Stimulated activated memory B cell treated with anti-CD40 and anti-IgM and Interleukin-4, amounts not matched to agents 10 μg/mL and 1 μg/mL and 100 μg/mL, for 72 hours (primary cell): ENCODE measurements around the gene MYO5B.

Experiments
- ATAC-seq: fragments of 150-1000 bp; cut with Tn5 transposase; 2 replicates; pipeline ENCODE4 v1.10.0; 2021
- H3K27ac Mint-ChIP-seq: one replicate; pipeline ENCODE4 v1.8.0; 2022; ENCODE audit warnings: mild to moderate bottlenecking, mixed read lengths
- H3K27me3 Mint-ChIP-seq: one replicate; pipeline ENCODE4 v1.8.0; 2022; ENCODE audit warnings: mixed read lengths
- H3K36me3 Mint-ChIP-seq: one replicate; pipeline ENCODE4 v1.8.0; 2022; ENCODE audit warnings: mixed read lengths
- H3K4me1 Mint-ChIP-seq: one replicate; pipeline ENCODE4 v1.8.0; 2022; ENCODE audit warnings: mixed read lengths
- H3K4me3 Mint-ChIP-seq: one replicate; pipeline ENCODE4 v1.8.0; 2022; ENCODE audit warnings: mild to moderate bottlenecking, moderate library complexity, mixed read lengths
- H3K9me3 Mint-ChIP-seq: one replicate; pipeline ENCODE4 v1.8.0; 2022; ENCODE audit warnings: mixed read lengths

MYO5B gene

DNA sequence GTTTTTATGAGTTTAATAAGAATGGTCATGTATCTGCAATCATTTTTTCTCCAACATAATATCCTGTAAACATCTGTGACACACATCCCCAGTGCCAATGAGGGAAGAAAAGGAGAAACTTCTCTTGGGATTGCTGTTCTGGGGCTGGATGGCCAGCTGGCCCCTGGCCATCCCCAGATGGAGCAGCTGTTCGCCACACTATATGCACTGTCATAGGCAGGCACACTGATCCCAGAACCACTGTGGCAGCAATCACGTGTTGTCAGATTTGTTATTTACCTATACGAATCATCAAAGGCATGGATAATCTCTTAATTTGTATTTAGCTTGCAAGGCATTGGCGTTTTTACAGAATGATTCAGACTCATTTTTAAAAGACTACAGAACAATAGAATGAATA lies 214.1 kb downstream of the MYO5B start:
- no peak for ATAC-seq
- no peaks in the 10 kb centered on the region for H3K4me1 Mint-ChIP-seq
- H3K27ac Mint-ChIP-seq = no peak overlapping the region

DNA sequence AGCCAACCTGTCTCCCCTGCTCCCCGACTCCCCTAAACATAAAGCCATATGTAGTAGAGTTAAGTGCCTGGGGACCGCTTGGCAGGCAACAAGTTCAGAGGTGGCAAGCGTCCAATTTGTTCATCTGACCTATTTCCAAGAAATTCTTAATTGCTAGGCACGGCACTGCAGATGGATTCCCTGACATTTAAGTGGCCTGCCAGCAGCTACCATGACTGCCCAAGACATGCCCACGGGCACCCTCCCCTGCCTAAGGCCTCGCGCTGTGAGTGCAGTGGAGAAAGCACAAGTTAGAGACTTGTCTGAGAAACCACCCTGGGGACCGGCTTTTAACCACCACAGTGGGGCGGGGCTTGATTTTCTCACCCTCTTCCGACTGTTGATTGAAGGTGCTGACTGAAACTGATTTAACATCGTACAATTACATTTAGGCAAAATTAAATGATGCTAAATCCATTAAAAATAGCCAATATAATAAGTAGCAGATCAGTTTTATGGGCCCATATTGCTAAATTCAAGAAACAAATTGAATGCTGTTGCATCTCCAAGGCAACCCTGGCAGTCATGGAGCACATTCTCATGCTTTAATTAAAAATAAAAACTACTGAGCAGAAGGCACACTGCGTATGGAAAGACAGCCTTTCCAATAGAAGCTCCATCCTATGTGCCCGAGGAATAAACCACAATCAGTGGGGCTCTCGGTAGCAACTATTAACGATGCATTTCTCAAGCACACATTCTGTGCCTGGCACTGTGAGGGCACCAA lies 218.0 kb downstream of the MYO5B start:
- H3K4me1 Mint-ChIP-seq = no peaks in the 10 kb centered on the region
- no peaks in the 10 kb centered on the region for H3K9me3 Mint-ChIP-seq
- no peaks in the 10 kb centered on the region for H3K36me3 Mint-ChIP-seq
- peaks cover 2% of the 10 kb centered on the region for H3K27me3 Mint-ChIP-seq
- ATAC-seq = no peak
- no peak overlapping the region for H3K4me3 Mint-ChIP-seq
- no peak overlapping the region for H3K27ac Mint-ChIP-seq

More for the DNA sequence above, 214.1 kb downstream of the MYO5B start:
- Mint-ChIP-seq H3K27me3 (no peaks in the 10 kb centered on the region), H3K36me3 (no peaks in the 10 kb centered on the region), H3K9me3 (no peaks in the 10 kb centered on the region), H3K4me3 (no peak overlapping the region)

DNA sequence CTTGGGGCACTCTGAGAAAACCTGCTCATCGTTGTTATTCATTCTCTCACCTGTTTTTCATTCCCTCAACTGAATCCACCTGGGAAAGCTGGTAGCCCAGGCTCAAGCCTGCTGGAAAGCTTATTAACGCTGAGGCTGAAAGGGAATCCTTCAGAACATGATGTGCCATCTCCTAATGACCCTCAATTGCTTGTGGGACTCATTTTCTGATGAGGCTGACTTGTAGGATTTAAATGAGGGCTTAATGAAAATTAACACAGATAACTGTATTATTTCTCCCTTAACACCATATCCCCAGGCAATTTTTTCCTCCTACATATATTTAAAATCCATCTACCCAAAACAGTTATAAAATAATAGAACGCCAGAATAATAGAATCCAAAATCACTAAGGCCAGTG lies 218.9 kb downstream of the MYO5B start:
- peaks cover 12% of the 10 kb centered on the region for H3K27me3 Mint-ChIP-seq
- H3K9me3 Mint-ChIP-seq = no peaks in the 10 kb centered on the region
- no peaks in the 10 kb centered on the region for H3K4me1 Mint-ChIP-seq
- H3K36me3 Mint-ChIP-seq = no peaks in the 10 kb centered on the region
- H3K4me3 Mint-ChIP-seq = no peak overlapping the region
- no peak overlapping the region for H3K27ac Mint-ChIP-seq
- no peak for ATAC-seq

DNA sequence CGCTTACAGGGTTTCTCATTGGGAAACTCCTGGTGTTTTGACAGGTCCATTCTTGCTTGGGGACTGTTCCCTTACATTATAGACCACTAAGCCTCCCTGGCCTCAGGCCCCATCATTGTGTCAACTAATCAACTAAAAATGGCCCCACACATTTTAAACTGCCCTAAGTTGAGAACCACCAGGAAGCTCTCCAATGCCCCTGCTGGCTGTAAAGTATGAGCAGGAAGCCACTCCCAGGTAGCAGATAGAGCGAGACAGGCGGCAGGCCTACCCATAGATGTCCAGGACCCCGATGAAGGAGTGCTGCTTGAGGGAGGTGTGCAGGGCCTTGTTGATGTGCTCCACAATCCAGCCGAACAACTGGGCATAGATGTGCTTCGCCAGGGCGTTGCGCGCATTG lies 220.9 kb downstream of the MYO5B start:
- H3K27me3 Mint-ChIP-seq = peaks cover 17% of the 10 kb centered on the region
- H3K9me3 Mint-ChIP-seq = no peaks in the 10 kb centered on the region
- H3K4me3 Mint-ChIP-seq = no peak overlapping the region
- H3K36me3 Mint-ChIP-seq = no peaks in the 10 kb centered on the region
- no peak overlapping the region for H3K27ac Mint-ChIP-seq
- H3K4me1 Mint-ChIP-seq = no peaks in the 10 kb centered on the region
- no peak for ATAC-seq

DNA sequence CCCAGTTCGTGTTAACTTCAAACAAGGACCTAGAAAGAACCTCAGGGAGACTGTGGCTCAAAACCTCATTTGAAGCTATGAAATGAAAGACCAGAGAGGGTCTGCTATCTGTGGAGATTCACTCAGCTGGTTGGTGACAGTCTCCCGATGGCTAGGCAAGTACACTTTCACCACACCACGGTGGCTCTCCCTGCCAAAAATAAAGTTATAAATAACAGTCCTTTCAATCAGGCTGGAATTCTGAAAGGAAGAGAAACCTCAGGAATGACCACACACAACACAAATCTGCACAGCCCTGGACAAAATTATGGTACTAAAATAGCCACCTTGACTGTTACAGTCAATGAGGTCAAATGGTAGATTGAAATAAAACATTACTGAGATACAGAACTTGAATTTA lies 221.4 kb downstream of the MYO5B start:
- Mint-ChIP-seq H3K9me3 (no peaks in the 10 kb centered on the region), H3K4me1 (no peaks in the 10 kb centered on the region), H3K27ac (no peak overlapping the region), H3K4me3 (no peak overlapping the region), H3K36me3 (no peaks in the 10 kb centered on the region), H3K27me3 (peaks cover 17% of the 10 kb centered on the region)
- ATAC-seq = no peak

DNA sequence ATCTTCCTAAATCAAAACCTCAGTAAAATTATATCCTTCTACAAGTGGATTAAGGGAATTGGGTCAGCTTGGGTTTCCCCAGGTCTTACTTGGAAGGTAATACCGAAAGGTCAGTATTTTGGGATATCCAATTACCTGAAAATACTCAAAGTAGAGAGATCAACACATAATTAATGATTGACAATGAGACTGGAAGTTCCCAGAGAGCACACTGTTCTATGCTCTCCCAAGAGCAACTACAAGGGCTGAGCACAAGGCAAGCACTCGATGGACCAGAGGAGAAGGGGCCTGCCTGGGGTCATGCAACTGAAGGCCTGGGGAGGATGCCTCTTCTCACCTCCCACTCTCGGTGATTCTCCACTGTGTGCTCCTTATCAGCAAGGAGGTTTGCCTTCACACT lies 222.4 kb downstream of the MYO5B start:
- Mint-ChIP-seq H3K36me3 (no peaks in the 10 kb centered on the region), H3K4me1 (no peaks in the 10 kb centered on the region), H3K4me3 (no peak overlapping the region), H3K27me3 (peaks cover 17% of the 10 kb centered on the region), H3K27ac (no peak overlapping the region), H3K9me3 (no peaks in the 10 kb centered on the region)
- ATAC-seq = no peak

DNA sequence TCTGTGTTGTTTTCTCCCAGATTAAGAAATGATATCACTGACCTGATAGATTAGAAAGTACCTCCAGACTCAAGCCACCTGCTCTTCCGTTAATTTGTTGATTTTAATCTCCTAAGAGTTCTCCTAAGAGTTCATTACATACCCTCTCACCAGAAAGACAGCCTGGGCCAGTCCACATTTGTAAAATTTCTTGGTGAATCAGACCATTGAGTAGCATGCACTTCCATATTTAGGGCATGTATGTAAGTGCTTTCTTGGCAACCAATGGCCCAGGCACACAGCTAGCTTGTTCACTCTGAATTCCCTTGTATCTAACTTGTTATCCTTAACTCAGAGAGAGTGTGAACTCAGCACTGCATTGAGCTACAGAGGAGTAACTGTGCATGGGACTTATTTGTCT lies 223.5 kb downstream of the MYO5B start:
- peaks cover 17% of the 10 kb centered on the region for H3K27me3 Mint-ChIP-seq
- H3K4me1 Mint-ChIP-seq = no peaks in the 10 kb centered on the region
- no peaks in the 10 kb centered on the region for H3K36me3 Mint-ChIP-seq
- H3K4me3 Mint-ChIP-seq = no peak overlapping the region
- H3K27ac Mint-ChIP-seq = no peak overlapping the region
- no peak for ATAC-seq
- H3K9me3 Mint-ChIP-seq = no peaks in the 10 kb centered on the region

DNA sequence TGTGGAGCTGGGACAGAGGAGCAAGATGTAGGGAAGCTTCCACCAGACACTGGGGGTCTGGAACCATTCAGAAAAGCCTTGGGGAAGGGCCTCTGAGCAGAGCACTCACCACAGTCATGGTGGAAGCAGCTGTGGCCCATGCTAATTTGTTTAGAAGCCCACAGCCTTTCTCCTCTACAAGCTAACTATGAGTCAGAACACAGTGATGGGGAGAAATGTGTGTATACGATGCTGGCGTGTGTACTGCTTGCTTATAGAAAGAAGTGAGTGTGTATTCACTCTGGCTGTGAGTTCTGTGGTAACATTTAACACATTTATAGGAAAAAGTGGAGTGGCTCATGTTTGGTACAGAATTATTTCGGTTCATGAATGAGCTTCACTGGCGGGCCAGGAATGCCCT lies 224.6 kb downstream of the MYO5B start:
- Mint-ChIP-seq H3K27ac (no peak overlapping the region), H3K9me3 (no peaks in the 10 kb centered on the region), H3K27me3 (peaks cover 17% of the 10 kb centered on the region), H3K4me1 (no peaks in the 10 kb centered on the region), H3K36me3 (no peaks in the 10 kb centered on the region), H3K4me3 (no peak overlapping the region)
- ATAC-seq = no peak

DNA sequence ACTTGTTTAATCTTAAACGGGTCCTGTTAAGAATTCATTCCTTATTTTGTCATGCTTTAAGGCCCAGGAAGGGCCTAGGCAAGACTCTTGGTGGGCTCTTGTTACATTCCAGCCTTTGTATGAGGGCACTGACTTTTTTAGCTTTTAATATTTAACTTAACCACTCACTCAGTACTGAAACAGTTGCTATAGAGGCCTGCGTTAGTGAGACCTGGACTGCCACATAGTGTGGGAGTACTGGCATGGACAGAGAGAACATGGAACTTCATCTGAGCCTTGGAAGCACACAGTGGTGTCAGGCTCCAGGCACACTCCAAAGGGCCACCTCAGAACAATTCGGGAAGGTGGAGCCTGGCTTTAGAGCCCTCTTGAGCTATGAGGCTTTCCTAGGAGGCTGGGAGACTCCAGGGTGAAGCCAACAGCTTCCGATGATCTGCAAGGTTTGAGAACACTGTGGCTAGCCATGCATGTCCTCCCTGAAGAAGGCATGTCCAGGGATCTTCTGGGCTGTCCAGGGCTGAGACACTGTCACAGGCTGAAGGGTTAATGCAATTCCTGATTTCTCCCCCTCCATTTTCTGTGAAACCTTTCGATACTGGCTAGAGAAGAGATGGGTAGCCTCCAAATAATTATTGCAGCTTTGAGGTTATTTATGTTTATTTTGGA lies 226.2 kb downstream of the MYO5B start:
- no peak for ATAC-seq
- no peak overlapping the region for H3K4me3 Mint-ChIP-seq
- no peaks in the 10 kb centered on the region for H3K4me1 Mint-ChIP-seq
- H3K9me3 Mint-ChIP-seq = no peaks in the 10 kb centered on the region
- peaks cover 17% of the 10 kb centered on the region for H3K27me3 Mint-ChIP-seq
- no peak overlapping the region for H3K27ac Mint-ChIP-seq
- H3K36me3 Mint-ChIP-seq = no peaks in the 10 kb centered on the region

DNA sequence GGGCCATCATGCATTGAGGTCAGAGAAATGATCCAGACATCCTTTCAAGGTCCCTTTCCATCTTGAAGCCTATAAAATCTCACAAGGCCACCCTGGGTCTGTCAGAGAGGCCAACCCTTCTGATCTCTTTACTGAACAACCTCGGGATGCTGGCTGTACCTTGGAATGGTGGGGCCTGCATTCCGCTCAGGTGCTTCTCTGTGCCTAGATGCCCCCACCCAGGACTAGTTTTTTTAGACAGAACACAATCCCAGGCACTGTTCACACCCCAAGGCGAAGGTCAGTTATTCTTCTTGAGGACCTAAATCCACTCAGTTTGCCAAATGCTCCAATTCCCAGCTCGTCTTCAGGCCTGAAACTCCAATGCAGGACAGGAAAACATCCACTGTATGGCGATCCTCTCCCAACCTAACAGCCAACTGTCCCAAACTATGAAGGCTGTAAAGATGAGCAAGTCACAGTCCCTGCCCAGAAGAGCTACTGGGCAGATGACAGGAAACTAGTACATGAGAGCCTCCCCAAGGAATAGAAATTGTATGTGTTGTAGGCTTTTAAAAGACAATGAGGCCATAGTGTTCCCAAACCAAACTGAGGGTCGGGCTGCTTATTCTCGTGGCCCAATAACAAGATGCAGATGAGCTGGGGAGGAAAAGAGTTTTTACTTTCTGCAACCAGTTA lies 227.2 kb downstream of the MYO5B start:
- H3K4me1 Mint-ChIP-seq = no peaks in the 10 kb centered on the region
- H3K27ac Mint-ChIP-seq = no peak overlapping the region
- ATAC-seq = no peak
- no peaks in the 10 kb centered on the region for H3K36me3 Mint-ChIP-seq
- no peaks in the 10 kb centered on the region for H3K9me3 Mint-ChIP-seq
- H3K27me3 Mint-ChIP-seq = peaks cover 17% of the 10 kb centered on the region
- no peak overlapping the region for H3K4me3 Mint-ChIP-seq

DNA sequence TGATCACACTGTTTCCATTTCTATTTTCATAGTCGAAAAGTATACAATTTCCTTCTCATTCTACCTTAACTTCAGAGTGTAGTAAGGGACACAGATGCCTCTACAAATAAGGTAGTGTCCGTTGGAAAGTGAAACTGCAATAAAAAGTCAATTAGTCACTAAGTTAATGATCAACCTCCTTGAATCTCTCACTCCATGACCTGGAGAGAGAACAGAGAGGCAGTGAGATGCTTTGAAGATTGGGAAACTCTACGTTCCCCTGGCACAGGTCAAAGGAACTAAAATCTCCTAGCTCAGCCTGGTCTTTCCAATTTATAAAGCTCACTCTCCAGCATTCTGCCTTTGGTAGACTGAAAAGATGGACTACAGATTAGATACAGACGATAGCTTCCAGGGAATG lies 227.8 kb downstream of the MYO5B start:
- peaks cover 17% of the 10 kb centered on the region for H3K27me3 Mint-ChIP-seq
- H3K36me3 Mint-ChIP-seq = no peaks in the 10 kb centered on the region
- no peaks in the 10 kb centered on the region for H3K9me3 Mint-ChIP-seq
- no peak for ATAC-seq
- no peak overlapping the region for H3K4me3 Mint-ChIP-seq
- H3K27ac Mint-ChIP-seq = no peak overlapping the region
- no peaks in the 10 kb centered on the region for H3K4me1 Mint-ChIP-seq

DNA sequence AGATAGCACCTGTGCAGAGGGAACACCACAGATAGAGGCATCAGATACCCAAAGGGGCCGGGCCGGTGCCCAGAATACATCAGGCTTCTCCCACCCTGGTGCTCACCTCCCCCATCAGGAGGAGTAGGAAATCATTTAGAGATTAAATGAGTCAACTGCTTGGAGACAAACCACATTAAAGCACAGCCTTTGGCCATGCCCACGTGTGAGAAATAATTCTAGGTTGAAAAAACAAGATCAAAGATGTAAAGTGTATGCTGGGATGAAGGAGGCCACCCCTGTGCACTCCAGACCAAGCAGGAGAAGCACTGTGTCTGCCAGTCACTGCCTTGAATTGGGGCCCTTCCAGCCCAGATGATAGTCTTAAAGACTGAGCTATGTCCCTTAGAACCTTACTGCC lies 228.9 kb downstream of the MYO5B start:
- H3K36me3 Mint-ChIP-seq = no peaks in the 10 kb centered on the region
- ATAC-seq = no peak

DNA sequence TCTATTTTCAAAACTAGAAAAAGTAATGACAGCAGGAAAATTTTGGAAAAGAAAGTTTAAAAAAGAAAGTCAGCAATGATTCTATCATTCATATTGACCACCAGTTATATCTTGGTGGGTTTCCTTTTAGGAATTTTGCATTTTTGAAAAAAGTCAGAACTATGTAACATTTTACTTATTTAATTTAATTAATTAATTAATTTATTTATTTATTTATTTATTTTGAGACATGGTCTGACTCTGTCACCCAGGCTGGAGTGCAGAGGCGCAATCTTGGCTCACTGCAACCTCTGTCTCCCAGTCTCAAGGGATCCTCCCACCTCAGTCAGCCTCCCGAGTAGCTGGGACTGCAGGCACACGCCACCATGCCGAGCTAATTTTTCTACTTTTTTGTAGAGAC lies 231.7 kb downstream of the MYO5B start:
- Mint-ChIP-seq H3K36me3 (no peaks in the 10 kb centered on the region), H3K27me3 (peaks cover 12% of the 10 kb centered on the region), H3K4me3 (no peak overlapping the region), H3K27ac (no peak overlapping the region), H3K9me3 (no peaks in the 10 kb centered on the region), H3K4me1 (peaks cover 5% of the 10 kb centered on the region)
- no peak for ATAC-seq

More for the DNA sequence above, 228.9 kb downstream of the MYO5B start:
- Mint-ChIP-seq H3K9me3 (no peaks in the 10 kb centered on the region), H3K27me3 (peaks cover 6% of the 10 kb centered on the region), H3K27ac (no peak overlapping the region), H3K4me1 (no peaks in the 10 kb centered on the region), H3K4me3 (no peak overlapping the region)

DNA sequence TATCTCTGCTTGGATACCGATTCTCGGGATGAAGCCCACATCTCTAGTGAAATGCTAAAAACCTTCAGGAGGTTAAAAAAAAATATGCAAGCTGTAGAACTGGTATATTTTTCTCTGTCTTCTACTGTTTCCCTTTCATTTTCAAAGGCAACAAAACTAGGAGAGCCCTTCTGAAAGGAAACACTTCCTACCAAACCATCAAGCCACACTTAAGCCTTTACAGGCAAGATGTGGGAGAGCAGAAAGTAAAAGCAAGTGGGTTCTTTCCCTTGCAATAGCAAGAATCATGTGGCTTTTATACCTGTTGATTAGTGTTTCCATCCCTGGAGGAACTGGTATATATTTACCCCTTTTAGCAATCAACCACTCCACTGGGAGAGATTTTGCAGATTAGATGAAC lies 233.7 kb downstream of the MYO5B start:
- Mint-ChIP-seq H3K4me1 (peaks cover 5% of the 10 kb centered on the region), H3K27me3 (peaks cover 22% of the 10 kb centered on the region), H3K36me3 (no peaks in the 10 kb centered on the region), H3K4me3 (no peak overlapping the region), H3K27ac (no peak overlapping the region), H3K9me3 (no peaks in the 10 kb centered on the region)
- no peak for ATAC-seq

DNA sequence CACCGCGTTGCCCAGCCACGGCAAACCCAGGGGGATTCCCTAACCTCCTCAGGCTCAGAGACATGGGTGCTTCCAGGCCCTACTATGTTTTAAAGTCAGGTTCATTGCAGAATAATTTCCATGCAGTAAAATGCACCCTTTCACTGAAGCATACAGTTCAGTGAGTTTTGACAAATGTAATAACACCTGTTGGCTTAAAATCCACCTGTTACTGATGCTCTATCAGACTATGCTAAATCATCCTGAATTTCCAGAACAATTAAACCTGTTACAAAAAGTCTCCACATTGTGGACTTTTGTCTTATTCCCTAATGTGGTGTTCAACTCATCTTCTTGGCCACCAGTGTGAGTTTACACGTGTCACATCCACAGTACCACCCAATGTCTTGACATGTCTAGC lies 234.6 kb downstream of the MYO5B start:
- Mint-ChIP-seq H3K36me3 (no peaks in the 10 kb centered on the region), H3K27me3 (peaks cover 22% of the 10 kb centered on the region), H3K9me3 (no peaks in the 10 kb centered on the region), H3K4me1 (peaks cover 5% of the 10 kb centered on the region), H3K27ac (no peak overlapping the region), H3K4me3 (no peak overlapping the region)
- ATAC-seq = no peak

DNA sequence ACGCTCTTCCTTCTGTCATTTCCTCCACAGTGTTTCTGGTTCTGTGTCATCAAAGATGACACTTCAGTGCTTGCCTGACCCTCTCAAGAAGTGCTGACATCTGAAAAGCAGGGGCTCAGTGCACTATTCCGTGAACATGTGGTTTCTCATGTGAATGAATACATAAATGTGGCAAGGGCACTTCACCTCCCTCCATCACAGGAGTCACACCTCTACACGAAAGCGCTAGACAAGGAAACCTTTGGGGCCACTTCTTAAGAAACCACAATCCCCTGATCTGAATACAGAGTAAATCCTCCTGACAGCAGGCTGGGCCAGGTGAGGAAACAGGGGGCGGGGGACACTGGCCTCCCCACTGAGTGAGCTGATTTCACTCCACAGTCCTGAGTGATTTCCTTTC lies 235.8 kb downstream of the MYO5B start:
- H3K27ac Mint-ChIP-seq = no peak overlapping the region
- peaks cover 5% of the 10 kb centered on the region for H3K4me1 Mint-ChIP-seq
- peaks cover 22% of the 10 kb centered on the region for H3K27me3 Mint-ChIP-seq
- no peaks in the 10 kb centered on the region for H3K9me3 Mint-ChIP-seq
- H3K36me3 Mint-ChIP-seq = no peaks in the 10 kb centered on the region
- peak; percentile 42 for ATAC-seq
- no peak overlapping the region for H3K4me3 Mint-ChIP-seq
